Measurements from ENCODE around the gene PACS2. TPM values are rescaled to one million over a fixed set of nuclear protein-coding genes. Genes with fewer than 3 reads are reported as not detected.

Gene PACS2
- total RNA-seq, 2 experiments from 2014 or later, result 27.8 to 40.2 TPM

DNA sequence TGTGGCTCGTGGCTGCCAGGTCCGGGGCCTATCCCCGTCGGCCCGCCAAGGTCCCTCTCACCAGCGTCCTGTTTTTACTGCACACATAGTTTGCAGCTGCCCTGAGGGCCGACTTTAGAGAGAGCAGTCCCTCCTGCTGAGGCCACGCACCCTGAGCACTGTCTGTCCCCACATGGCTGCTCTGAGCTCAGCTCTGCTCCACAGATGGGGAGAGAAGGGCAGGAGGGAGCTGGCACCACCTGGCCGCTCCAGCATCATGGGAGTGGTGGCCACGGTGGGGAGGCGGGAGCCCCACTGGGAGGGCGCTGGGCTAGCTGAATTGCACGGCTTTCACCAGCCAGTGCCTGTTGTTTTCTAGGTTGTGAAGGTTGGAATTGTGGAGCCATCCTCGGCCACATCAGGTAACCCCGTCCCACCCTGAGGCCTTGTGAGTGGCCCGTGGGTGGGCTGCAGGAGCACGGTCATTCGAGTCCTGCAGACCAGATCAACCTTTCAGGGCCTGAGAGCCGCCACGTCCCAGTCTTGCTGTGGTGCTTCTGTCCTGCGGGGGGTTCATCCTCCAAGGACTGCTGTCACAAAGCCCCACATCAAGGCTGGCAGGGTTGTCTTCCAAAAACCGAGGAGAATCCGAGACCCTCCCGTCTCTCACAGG, 76.4 kb downstream of the PACS2 start:
- H3K27me3 Mint-ChIP-seq, result no peaks in the 10 kb centered on the region
- peaks cover 15% of the 10 kb centered on the region for H3K4me1 Mint-ChIP-seq
- no peak overlapping the region for H3K4me3 Mint-ChIP-seq
- ATAC-seq, result no peak
- H3K36me3 Mint-ChIP-seq, result no peaks in the 10 kb centered on the region
- H3K9me3 Mint-ChIP-seq (ENCODE audit: low read depth), result no peaks in the 10 kb centered on the region
- CTCF ChIA-PET, result interaction anchor here (0.8 kb wide), 1 partner anchor 13 kb away, joined by 3 read pairs; no protein-coding TSS in a partner anchor
- no peak for DNase-seq
- H3K27ac Mint-ChIP-seq, result no peak overlapping the region

DNA sequence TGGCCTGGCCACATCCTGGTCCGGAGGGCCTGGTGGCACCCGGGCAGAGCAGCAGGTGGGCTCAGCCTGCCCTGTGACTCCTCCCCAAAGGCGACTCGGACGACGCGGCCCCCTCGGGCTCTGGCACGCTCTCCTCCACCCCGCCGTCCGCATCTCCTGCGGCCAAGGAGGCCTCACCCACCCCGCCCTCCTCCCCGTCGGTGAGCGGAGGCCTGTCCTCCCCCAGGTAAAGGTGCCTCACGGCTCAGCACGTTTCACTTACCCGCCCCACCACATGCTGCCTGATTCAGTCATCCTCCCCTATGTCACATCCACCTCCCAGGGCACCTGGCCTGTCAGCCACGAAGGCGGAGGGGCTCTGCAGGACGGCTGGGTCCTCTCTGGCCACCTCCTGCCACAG, 77.0 kb downstream of the PACS2 start:
- DNase-seq (no peak), ATAC-seq (no peak)
- CTCF ChIA-PET, result no interaction called here
- Mint-ChIP-seq H3K4me1 (peaks cover 16% of the 10 kb centered on the region), H3K27ac (no peak overlapping the region), H3K9me3 (ENCODE audit: low read depth) (no peaks in the 10 kb centered on the region), H3K27me3 (no peaks in the 10 kb centered on the region), H3K36me3 (no peaks in the 10 kb centered on the region), H3K4me3 (no peak overlapping the region)

- H3K36me3 Mint-ChIP-seq, result no peaks in the 10 kb centered on the region
- CTCF ChIA-PET, result interaction anchor here (1.2 kb wide), 1 partner anchor 26 kb away, joined by 3 read pairs; no protein-coding TSS in a partner anchor
- no peaks in the 10 kb centered on the region for H3K27me3 Mint-ChIP-seq
- H3K9me3 Mint-ChIP-seq (ENCODE audit: low read depth), result no peaks in the 10 kb centered on the region
- ATAC-seq, result no peak
- no peak overlapping the region for H3K4me3 Mint-ChIP-seq
- H3K27ac Mint-ChIP-seq, result no peak overlapping the region
- peaks cover 23% of the 10 kb centered on the region for H3K4me1 Mint-ChIP-seq
- DNase-seq, result no peak
These were observed 77.9 kb downstream of the PACS2 start for GRCh38 chr14:105392131-105393090.

DNA sequence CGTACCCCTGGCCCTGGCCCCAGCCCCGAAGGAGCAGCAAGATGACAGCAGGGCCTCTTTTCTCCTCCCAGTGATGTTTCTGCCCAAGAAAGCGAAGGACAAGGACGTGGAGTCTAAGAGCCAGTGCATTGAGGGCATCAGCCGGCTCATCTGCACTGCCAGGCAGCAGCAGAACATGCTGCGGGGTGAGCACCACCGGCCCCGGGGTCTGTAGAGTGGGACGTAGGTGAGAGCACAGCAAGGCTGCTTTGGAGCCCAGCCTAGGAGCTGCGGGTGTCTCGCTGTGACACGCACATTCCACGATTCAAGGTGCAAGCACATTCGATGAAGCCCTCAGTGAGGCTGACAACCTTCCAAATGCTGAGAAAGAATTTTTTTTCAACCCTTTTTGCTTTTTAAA, 78.6 kb downstream of the PACS2 start:
- Mint-ChIP-seq H3K36me3 (no peaks in the 10 kb centered on the region), H3K27ac (no peak overlapping the region), H3K27me3 (no peaks in the 10 kb centered on the region), H3K4me1 (peaks cover 28% of the 10 kb centered on the region), H3K4me3 (no peak overlapping the region), H3K9me3 (ENCODE audit: low read depth) (no peaks in the 10 kb centered on the region)
- no peak for DNase-seq
- CTCF ChIA-PET, result interaction anchor here (1.2 to 1.6 kb wide), 2 partner anchors 25 to 41 kb away, joined by 3 read pairs; no protein-coding TSS in a partner anchor
- ATAC-seq, result no peak

GRCh38 chr14:105394714-105395537, 80.4 kb downstream of the PACS2 start:
- no peak overlapping the region for H3K4me3 Mint-ChIP-seq
- H3K36me3 Mint-ChIP-seq, result peaks cover 6% of the 10 kb centered on the region
- H3K27me3 Mint-ChIP-seq, result no peaks in the 10 kb centered on the region
- H3K4me1 Mint-ChIP-seq, result peaks cover 36% of the 10 kb centered on the region
- DNase-seq (no peak), ATAC-seq (no peak)
- H3K9me3 Mint-ChIP-seq (ENCODE audit: low read depth), result no peaks in the 10 kb centered on the region
- H3K27ac Mint-ChIP-seq, result no peak overlapping the region
- CTCF ChIA-PET, result interaction anchor here (0.8 to 1.6 kb wide), 4 partner anchors 14 to 43 kb away, joined by 3 to 5 read pairs (median 4); no protein-coding TSS in a partner anchor

- no peak for DNase-seq
- Mint-ChIP-seq H3K27ac (no peak overlapping the region), H3K9me3 (ENCODE audit: low read depth) (no peaks in the 10 kb centered on the region), H3K4me3 (no peak overlapping the region), H3K36me3 (peaks cover 10% of the 10 kb centered on the region), H3K27me3 (no peaks in the 10 kb centered on the region), H3K4me1 (peaks cover 34% of the 10 kb centered on the region)
- no peak for ATAC-seq
- CTCF ChIA-PET, result interaction anchor here (1.6 kb wide), 1 partner anchor 22 kb away, joined by 4 read pairs; no protein-coding TSS in a partner anchor
These were observed 80.9 kb downstream of the PACS2 start for GRCh38 chr14:105395538-105395854.

- CTCF ChIA-PET, result interaction anchor here (1.0 to 3.1 kb wide), 5 partner anchors 23 to 131 kb away, joined by 3 to 17 read pairs (median 5); no protein-coding TSS in a partner anchor
- peak overlapping the region; percentile 86 for H3K27ac Mint-ChIP-seq
- DNase-seq (no peak), ATAC-seq (no peak)
- H3K36me3 Mint-ChIP-seq, result peaks cover 22% of the 10 kb centered on the region
- H3K4me3 Mint-ChIP-seq, result peak overlapping the region; percentile 60
- no peaks in the 10 kb centered on the region for H3K27me3 Mint-ChIP-seq
- H3K9me3 Mint-ChIP-seq (ENCODE audit: low read depth), result no peaks in the 10 kb centered on the region
- H3K4me1 Mint-ChIP-seq, result peaks cover 34% of the 10 kb centered on the region
These were observed 82.9 kb downstream of the PACS2 start for GRCh38 chr14:105397350-105397931.

- Mint-ChIP-seq H3K27me3 (no peaks in the 10 kb centered on the region), H3K27ac (peak within 1 kb of the TSS; percentile 88), H3K4me3 (peak within 1 kb of the TSS; percentile 90), H3K36me3 (peaks cover 22% of the 10 kb centered on the region), H3K9me3 (ENCODE audit: low read depth) (no peaks in the 10 kb centered on the region), H3K4me1 (peaks cover 34% of the 10 kb centered on the region)
- ATAC-seq (peak; percentile 90), DNase-seq (peak; percentile 93)
- CTCF ChIA-PET, result interaction anchor here (1.0 to 3.1 kb wide), 9 partner anchors 15 to 130 kb away, joined by 3 to 17 read pairs (median 5); no protein-coding TSS in a partner anchor
These were observed 83.6 kb downstream of the PACS2 start, which contains the start of gene TEX22 for GRCh38 chr14:105398044-105398725. TSS of gene TEX22 (plus strand) at chr14:105398538. CDS start at chr14:105399341, 803 bp downstream.

GRCh38 chr14:105398726-105399465, 84.3 kb downstream of the PACS2 start:
- Mint-ChIP-seq H3K36me3 (peaks cover 22% of the 10 kb centered on the region), H3K27me3 (no peaks in the 10 kb centered on the region), H3K9me3 (ENCODE audit: low read depth) (no peaks in the 10 kb centered on the region), H3K4me1 (peaks cover 36% of the 10 kb centered on the region), H3K4me3 (peak overlapping the region; percentile 90), H3K27ac (peak overlapping the region; percentile 88)
- ATAC-seq (peak; percentile 64), DNase-seq (peak; percentile 61)
- CTCF ChIA-PET, result interaction anchor here (1.0 to 3.1 kb wide), 6 partner anchors 15 to 82 kb away, joined by 3 to 17 read pairs (median 6); no protein-coding TSS in a partner anchor

DNA sequence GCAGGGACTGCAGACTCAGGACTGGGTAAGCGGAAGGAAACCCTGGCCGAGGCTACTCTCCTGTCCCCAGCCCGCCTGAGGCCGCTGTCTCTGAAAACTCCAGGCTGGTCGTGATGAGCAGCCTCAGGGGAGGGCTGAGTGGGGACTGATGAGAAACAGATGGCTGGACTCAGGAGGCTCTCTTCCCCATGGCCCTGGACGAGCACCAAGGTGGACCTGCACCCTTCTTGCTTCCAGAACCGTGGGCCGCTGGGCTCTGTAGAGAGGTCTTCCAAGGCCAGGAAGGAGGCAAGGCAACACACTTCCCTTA, 84.9 kb downstream of the PACS2 start:
- Mint-ChIP-seq H3K4me3 (peak overlapping the region; percentile 90), H3K4me1 (peaks cover 41% of the 10 kb centered on the region), H3K36me3 (peaks cover 22% of the 10 kb centered on the region), H3K9me3 (ENCODE audit: low read depth) (no peaks in the 10 kb centered on the region), H3K27me3 (no peaks in the 10 kb centered on the region), H3K27ac (peak overlapping the region; percentile 88)
- ATAC-seq (no peak), DNase-seq (no peak)
- CTCF ChIA-PET, result interaction anchor here (1.0 to 2.0 kb wide), 5 partner anchors 14 to 82 kb away, joined by 3 to 9 read pairs (median 5); no protein-coding TSS in a partner anchor

DNA sequence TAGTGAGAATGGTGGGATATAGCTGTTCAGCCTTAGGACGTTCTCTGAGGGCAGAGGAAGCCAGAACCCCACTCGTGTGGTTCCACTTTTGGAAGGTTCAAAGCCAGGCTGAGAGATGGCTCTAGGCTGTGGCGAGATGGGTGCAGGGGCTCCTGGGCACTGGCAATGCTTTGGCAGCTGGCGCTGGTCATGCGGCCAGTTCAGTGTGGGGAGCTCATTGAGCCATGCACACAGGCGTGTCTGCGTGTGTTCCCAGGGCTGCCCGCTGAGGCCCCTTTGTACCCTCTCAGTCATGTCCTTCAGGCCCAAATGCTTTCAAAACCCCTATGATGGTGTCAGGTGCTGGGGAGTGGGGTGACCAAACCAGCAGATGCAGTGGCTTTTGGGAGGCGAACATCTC, 85.5 kb downstream of the PACS2 start:
- no peak overlapping the region for H3K27ac Mint-ChIP-seq
- H3K36me3 Mint-ChIP-seq, result peaks cover 22% of the 10 kb centered on the region
- H3K27me3 Mint-ChIP-seq, result no peaks in the 10 kb centered on the region
- H3K4me1 Mint-ChIP-seq, result peaks cover 46% of the 10 kb centered on the region
- no peak for DNase-seq
- no peaks in the 10 kb centered on the region for H3K9me3 Mint-ChIP-seq (ENCODE audit: low read depth)
- no peak for ATAC-seq
- CTCF ChIA-PET, result interaction anchor here (1.1 to 2.0 kb wide), 5 partner anchors 11 to 81 kb away, joined by 3 to 9 read pairs (median 5); no protein-coding TSS in a partner anchor
- no peak overlapping the region for H3K4me3 Mint-ChIP-seq

All from activated CD8-positive, alpha-beta memory T cell treated with anti-CD3 and anti-CD28 coated beads, Interleukin-2, amount 10 ng/mL, durations not matched to agents 7 days and 5 days (primary cell).